K562 (cell line): ENCODE data around the gene CEP170. TPM values are rescaled to one million over a fixed set of nuclear protein-coding genes. Genes with fewer than 3 reads are reported as not detected.

Experiments
- ATAC-seq: fragments of 200-7000 bp; cut with Tn5 transposase; 3 replicates; pipeline ENCODE4 v1.9.1; 2020; ENCODE audit warnings: moderate library complexity
- BruUV-seq: library from RNA; stranded (reverse); fragments of 400-500 nt; replicated peaks from 2 replicates; lab custom pipeline; 2021; lab: Mats Ljungman, UMichigan
- CTCF ChIA-PET: fragments of 300-600 bp; formaldehyde crosslinking; extraction: SDS; loops from one replicate; lab custom pipeline; 2021; ENCODE audit warnings: low intra/inter-chr PET ratio; lab: Yijun Ruan, JAX
- POLR2A ChIA-PET: fragments of 300-600, 350-650 bp; sonication (Branson Sonifier 250); formaldehyde crosslinking; extraction: SDS; loops from one replicate; lab custom pipeline; 2021; ENCODE audit warnings: antibody characterized with exemption, inconsistent platforms; lab: Yijun Ruan, JAX
- DNase-seq, 4 experiments: peaks; one replicate each; pipeline versions ENCODE4 v3.0.0 to v3.0.0-alpha.2; 2011 to 2018; ENCODE audit warnings: low spot score in 3 of 4, mixed read lengths in 3 of 4; ENCODE audit errors: extremely low read depth in 1 of 4
- FAIRE-seq: peaks from 2 replicates; lab custom pipeline; 2011; peaks lifted over from hg19 to GRCh38; lab: Jason Lieb, UNC
- H2AFZ ChIP-seq: 2 replicates; pipeline ENCODE4 v1.6.0; 2011; ENCODE audit warnings: low read depth, low read length, control low read depth, inconsistent platforms
- H3K27ac ChIP-seq: fragments of 200-600 bp; 3 replicates; pipeline ENCODE4 v1.8.0; 2011; ENCODE audit warnings: low read depth, mild to moderate bottlenecking, control low read depth, inconsistent platforms, low read length, moderate library complexity, mixed read lengths; ENCODE audit errors: extremely low read depth
- H3K27me3 ChIP-seq, 2 experiments: fragments of 300-600 bp in 1 of 2; 2 replicates in 1 of 2; 3 replicates in 1 of 2; pipeline versions ENCODE4 v1.6.0 to v1.8.0; 2011; ENCODE audit warnings: inconsistent platforms in 2 of 2, low read length in 2 of 2, mild to moderate bottlenecking in 1 of 2, mixed read lengths in 1 of 2, moderate library complexity in 1 of 2; ENCODE audit not compliant: control insufficient read depth in 2 of 2, insufficient read depth in 2 of 2
- H3K36me3 ChIP-seq: fragments of 300-600 bp; 3 replicates; pipeline ENCODE4 v1.8.0; 2011; ENCODE audit warnings: mild to moderate bottlenecking, low read length, inconsistent platforms; ENCODE audit not compliant: control insufficient read depth, insufficient read depth
- H3K4me1 ChIP-seq, 2 experiments: fragments of 200-600 bp in 1 of 2; replicated peaks in 1 of 2; 2 replicates in 1 of 2; 3 replicates in 1 of 2; pipeline versions ENCODE4 v1.5.1 to v1.8.0; 2011; ENCODE audit warnings: inconsistent platforms in 2 of 2, low read length in 2 of 2, mild to moderate bottlenecking in 1 of 2, mixed read lengths in 1 of 2, moderate library complexity in 1 of 2; ENCODE audit not compliant: control insufficient read depth in 2 of 2, insufficient read depth in 2 of 2
- H3K4me2 ChIP-seq: 2 replicates; pipeline ENCODE4 v1.6.1; 2011; ENCODE audit warnings: low read length, control low read depth, inconsistent platforms, mixed read lengths; ENCODE audit not compliant: insufficient read depth
- H3K4me3 ChIP-seq: fragments of 200-600 bp; sonication (generic), shearing (Covaris generic); 2 replicates; pipeline ENCODE4 v1.5.1; 2016; ENCODE audit warnings: control low read depth, inconsistent platforms
- H3K79me2 ChIP-seq: fragments of 200-600 bp; 3 replicates; pipeline ENCODE4 v1.8.0; 2011; ENCODE audit warnings: low read length, inconsistent platforms; ENCODE audit not compliant: control insufficient read depth, insufficient read depth
- H3K9ac ChIP-seq, 2 experiments: 2 replicates each; pipeline versions ENCODE4 v1.6.0 to v1.6.1; 2011; ENCODE audit warnings: low read depth in 2 of 2, low read length in 2 of 2, control low read depth in 1 of 2, inconsistent platforms in 1 of 2, mild to moderate bottlenecking in 1 of 2, mixed read lengths in 1 of 2; ENCODE audit not compliant: insufficient read depth in 1 of 2
- H3K9me1 ChIP-seq: one replicate; pipeline ENCODE4 v1.6.0; 2011; ENCODE audit warnings: inconsistent platforms, mild to moderate bottlenecking, low read length, moderate library complexity; ENCODE audit not compliant: control insufficient read depth, insufficient read depth
- H3K9me3 ChIP-seq: replicated peaks from 2 replicates; pipeline ENCODE4 v1.5.1; 2011; ENCODE audit warnings: low read depth, low read length, inconsistent platforms; ENCODE audit not compliant: control insufficient read depth, insufficient read depth
- H4K20me1 ChIP-seq: replicated peaks from 2 replicates; pipeline ENCODE4 v1.6.1; 2011; ENCODE audit warnings: low read length, inconsistent platforms, mixed read lengths; ENCODE audit not compliant: control insufficient read depth, insufficient read depth
- ATF1 ChIP-seq, 2 experiments: fragments of 450-650 bp in 1 of 2; IDR thresholded peaks; 2 replicates each; pipeline ENCODE4 v1.6.1; 2016; ENCODE audit warnings: missing compliant biosample characterization in 1 of 2, missing genetic modification characterization in 1 of 2
- ATF7 ChIP-seq: fragments of 450-650 bp; IDR thresholded peaks from 2 replicates; pipeline ENCODE4 v1.7.1; 2014; ENCODE audit warnings: mild to moderate bottlenecking, moderate library complexity
- CHD2 ChIP-seq: IDR thresholded peaks from 2 replicates; pipeline ENCODE4 v1.6.1; 2011; ENCODE audit warnings: low read depth, low read length
- CSDE1 ChIP-seq, 2 experiments: fragments of 450-650 bp; IDR thresholded peaks; 2 replicates each; pipeline ENCODE4 v1.6.1; 2016; ENCODE audit warnings: mild to moderate bottlenecking in 1 of 2
- DLX4 ChIP-seq: fragments of 250-450 bp; sonication (Bioruptor Pico); IDR thresholded peaks from 2 replicates; pipeline ENCODE4 v1.6.1; 2021; ENCODE audit warnings: mild to moderate bottlenecking
- DPF2 ChIP-seq: fragments of 450-650 bp; IDR thresholded peaks from 2 replicates; pipeline ENCODE4 v1.6.1; 2016
- FOXJ2 ChIP-seq: fragments of 200-800 bp; sonication (Bioruptor generic); IDR thresholded peaks from 2 replicates; pipeline ENCODE4 v1.6.1; 2016; ENCODE audit warnings: missing genetic modification characterization, missing compliant biosample characterization
- HDAC2 ChIP-seq: fragments of 450-650 bp; IDR thresholded peaks from 2 replicates; pipeline ENCODE4 v1.6.1; 2016; ENCODE audit warnings: mild to moderate bottlenecking
- HLTF ChIP-seq: fragments of 450-650 bp; IDR thresholded peaks from 2 replicates; pipeline ENCODE4 v1.6.1; 2016
- HOXB6 ChIP-seq: fragments of 250-450 bp; sonication (Bioruptor Pico); IDR thresholded peaks from 2 replicates; pipeline ENCODE4 v1.5.1; 2022; ENCODE audit warnings: mild to moderate bottlenecking, borderline replicate concordance
- KDM2B ChIP-seq: fragments of 250-450 bp; sonication (Bioruptor Pico); IDR thresholded peaks from 2 replicates; pipeline ENCODE4 v1.8.0; 2021; ENCODE audit warnings: mild to moderate bottlenecking, moderate library complexity
- MEIS2 ChIP-seq: fragments of 450-650 bp; IDR thresholded peaks from 2 replicates; pipeline ENCODE4 v1.6.1; 2014; ENCODE audit warnings: mild to moderate bottlenecking; ENCODE audit not compliant: partially characterized antibody
- PBX2 ChIP-seq, 2 experiments: IDR thresholded peaks in 1 of 2; conservative IDR thresholded peaks in 1 of 2; 2 replicates each; pipeline ENCODE4 v1.6.1; 2016; ENCODE audit warnings: low read depth in 2 of 2, mild to moderate bottlenecking in 1 of 2, missing compliant biosample characterization in 1 of 2, missing genetic modification characterization in 1 of 2, moderate library complexity in 1 of 2
- PHF20 ChIP-seq: fragments of 450-650 bp; IDR thresholded peaks from 2 replicates; pipeline ENCODE4 v1.6.1; 2018; ENCODE audit not compliant: partially characterized antibody
- PKNOX1 ChIP-seq: fragments of 450-650 bp; IDR thresholded peaks from 2 replicates; pipeline ENCODE4 v1.6.1; 2016
- SIRT6 ChIP-seq: IDR thresholded peaks from one replicate; pipeline ENCODE4 v1.6.1; 2012; ENCODE audit warnings: low read depth, mild to moderate bottlenecking, control low read depth, inconsistent platforms, low read length, moderate library complexity
- SMARCC2 ChIP-seq: fragments of 450-650 bp; IDR thresholded peaks from 2 replicates; pipeline ENCODE4 v1.6.1; 2017; ENCODE audit warnings: antibody characterized with exemption, moderate library complexity, mild to moderate bottlenecking, low read depth
- ZC3H4 ChIP-seq: sonication (generic); formaldehyde crosslinking; IDR thresholded peaks from 2 replicates; pipeline ENCODE4 v1.9.0; 2021; ENCODE audit warnings: missing genetic modification reagents, borderline replicate concordance
- ZEB2 ChIP-seq: fragments of 450-650 bp; IDR thresholded peaks from 2 replicates; pipeline ENCODE4 v1.6.1; 2016
- ZFP1 ChIP-seq: fragments of 450-650 bp; formaldehyde crosslinking; IDR thresholded peaks from 2 replicates; pipeline ENCODE4 v1.4.0; 2020; ENCODE audit warnings: mild to moderate bottlenecking, mixed read lengths
- ZNF282 ChIP-seq: sonication (generic); formaldehyde crosslinking; IDR thresholded peaks from 2 replicates; pipeline ENCODE4 v1.8.1; 2023; ENCODE audit warnings: missing genetic modification reagents
- in situ Hi-C: fragments of 300-500 bp; cut with MboI; formaldehyde crosslinking; loops from 4 replicates; pipeline ENCODE4 v1.15.0; 2018; ENCODE audit warnings: inconsistent platforms, mixed read lengths
- intact Hi-C: fragments of 100-400 bp; cut with micrococcal nuclease; formaldehyde crosslinking; loops from 2 replicates; pipeline ENCODE4 v1.14.2; 2022
- polyA plus RNA-seq, 8 experiments: library from polyadenylated mRNA; depleted of rRNA in 4 of 8; stranded (reverse) in 5 of 8; unstranded in 3 of 8; fragments of >200 nt; fragmentation: Nextera tagmentation in 2 of 8; fragmentation: Illumina TruSeq in 1 of 8; extraction: Ambion mirVana in 2 of 8; extraction: Trizol in 1 of 8; gene quantifications; 2 replicates each; pipeline versions ENCODE4 v1.2.1 to v1.2.3, GENCODE V29; 2011 to 2014; ENCODE audit warnings: inconsistent platforms in 1 of 8, missing spikeins in 1 of 8
- total RNA-seq, 7 experiments: library from RNA; depleted of rRNA in 6 of 7; stranded (reverse); fragments of >200 nt in 6 of 7; fragmentation: Illumina TruSeq in 2 of 7; extraction: Trizol in 2 of 7; gene quantifications; 2 replicates each; pipeline versions ENCODE4 v1.2.1 to v1.2.3, GENCODE V29; 2011 to 2021; ENCODE audit warnings: low replicate concordance in 1 of 7

The CEP170 gene
- total and polyA plus RNA-seq, 9 of the 15 experiments (the other 6 are each of a cell fraction or from before 2014, with no cell fraction given) = 22.6 to 110 (median 68.5) TPM

GRCh38 chr1:243233908-243234307 is 21.2 kb downstream of the CEP170 start (continued):
- TF ChIP-seq DLX4 (no peak), PHF20 (no peak)

GRCh38 chr1:243230914-243231313 is 24.2 kb downstream of the CEP170 start:
- peaks cover 91% of the 10 kb centered on the region for H3K79me2 ChIP-seq
- no peak for FAIRE-seq
- 0 out of 2 replicates have a peak, but pooled peaks have one; percentile 57 for TF ChIP-seq HLTF
- TF ChIP-seq ATF1 (CRISPR knock-in tag; IDR thresholded peaks at IDR 0.05) = no peak
- peak; percentile 37; the same call in 1 of the 2 replicates for TF ChIP-seq ATF1 (tag; IDR thresholded peaks at IDR 0.05)
- no peak for TF ChIP-seq HOXB6 (CRISPR knock-in tag)
- TF ChIP-seq HDAC2 = 0 out of 2 replicates have a peak, but pooled peaks have one; percentile 16
- no peak for TF ChIP-seq SIRT6
- TF ChIP-seq PKNOX1 = peak; percentile 97
- TF ChIP-seq KDM2B (CRISPR knock-in tag) = no peak
- TF ChIP-seq SMARCC2 = no peak
- TF ChIP-seq FOXJ2 (tag) = peak; percentile 40; the same call in 1 of the 2 replicates
- peak; percentile 93 for TF ChIP-seq ZEB2
- 0 out of 4 replicates have a peak, but pooled peaks of 1 of the 2 experiments have one; percentile 19 for TF ChIP-seq CSDE1 (IDR thresholded peaks at IDR 0.05)
- TF ChIP-seq ZFP1 (CRISPR knock-in tag) = peak; percentile 100
- peak; percentile 81 for TF ChIP-seq MEIS2
- TF ChIP-seq DPF2 = peak; percentile 83
- no peak for TF ChIP-seq ZNF282 (CRISPR knock-in tag)
- TF ChIP-seq CHD2 = no peak
- 0 out of 2 replicates have a peak, but pooled peaks have one; percentile 30 for TF ChIP-seq PBX2 (CRISPR knock-in tag; IDR thresholded peaks at IDR 0.05; ENCODE audit: low read depth)
- TF ChIP-seq PBX2 (tag; conservative IDR thresholded peaks at IDR 0.05; ENCODE audit: low read depth) = peak; percentile 89
- TF ChIP-seq ATF7 = 0 out of 2 replicates have a peak, but pooled peaks have one; percentile 27
- no peak for TF ChIP-seq ZC3H4 (CRISPR knock-in tag)

More at GRCh38 chr1:243230914-243231313, 24.2 kb downstream of the CEP170 start:
- DNase-seq = peak; percentile 24 to 45 (median 44)
- in situ Hi-C loops (no loop called here), intact Hi-C loops (no loop called here)
- H3K4me2 ChIP-seq = no peak overlapping the region
- no peaks in the 10 kb centered on the region for H3K27me3 ChIP-seq
- no peak overlapping the region for H3K27ac ChIP-seq
- H3K9me1 ChIP-seq = no peaks in the 10 kb centered on the region
- CTCF ChIA-PET = no interaction called here
- BruUV-seq = no TSS peak
- POLR2A ChIA-PET = no interaction called here
- no peak overlapping the region for H3K9ac ChIP-seq
- peaks cover 13% of the 10 kb centered on the region for H3K9me3 ChIP-seq
- peaks cover 20% of the 10 kb centered on the region; the same call in 2 of the 3 replicates for H3K36me3 ChIP-seq
- H2AFZ ChIP-seq = no peak overlapping the region
- no peaks in the 10 kb centered on the region for H3K4me1 ChIP-seq
- ATAC-seq = no peak
- H3K4me3 ChIP-seq = no peak overlapping the region
- no peaks in the 10 kb centered on the region for H4K20me1 ChIP-seq
